HG03565 (cell line): ENCODE data around the gene MFSD6.
"Not testable (repeated sequence)": the region's sequence is repeated elsewhere in the genome, so short reads cannot be mapped to it uniquely, and the experiment has no call there.

ENCODE experiments used
- ATAC-seq: cut with Tn5 transposase; IDR thresholded peaks from one replicate; pipeline ENCODE4 v1.9.1; 2021; ENCODE audit warnings: mild to moderate bottlenecking, moderate library complexity; ENCODE audit not compliant: unreplicated experiment

The MFSD6 gene

DNA sequence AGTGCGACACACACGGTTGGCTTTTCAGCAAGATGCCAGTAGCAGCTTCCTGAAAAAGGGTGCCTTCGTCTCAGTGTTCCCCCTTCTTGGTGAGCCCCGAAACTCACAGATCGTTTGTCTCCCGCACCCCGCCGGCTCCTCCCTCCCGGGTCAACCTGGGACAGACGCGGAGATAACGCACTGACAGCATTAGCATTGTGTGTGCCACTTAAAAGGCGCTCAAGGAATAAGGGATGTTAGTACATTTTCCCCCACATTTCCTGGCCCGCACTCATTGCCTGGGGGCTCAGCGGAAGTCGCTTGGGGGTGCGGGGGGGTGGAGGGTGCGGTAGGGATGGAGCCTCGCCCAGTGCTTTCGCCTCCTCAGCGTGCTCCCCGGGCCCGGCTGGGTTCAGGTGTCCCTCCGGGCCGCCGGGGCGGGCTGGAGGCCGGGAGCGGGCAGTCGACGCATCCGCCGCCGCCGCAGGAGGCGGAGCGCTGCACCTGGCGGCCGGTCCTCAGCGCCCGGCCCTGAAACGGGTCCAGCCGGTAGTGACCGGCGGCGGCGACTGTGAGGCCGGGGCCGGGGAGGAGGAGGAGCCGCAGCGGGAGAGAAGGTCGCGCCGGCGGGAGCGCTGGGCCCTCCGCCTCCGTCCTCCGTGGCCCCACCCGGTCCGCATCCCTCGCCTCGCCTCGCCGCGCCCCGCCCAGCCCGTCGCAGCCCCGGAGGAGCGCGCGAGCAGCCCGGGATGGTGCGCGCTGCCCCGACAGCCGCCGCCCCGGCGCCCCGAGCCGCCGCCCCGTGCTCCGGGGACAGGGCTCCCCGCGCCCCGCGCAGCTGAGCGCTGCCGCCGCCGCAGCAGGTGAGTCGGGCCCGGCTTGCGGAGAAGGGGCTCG lies at the start of gene MFSD6:
Gene MFSD6 (plus strand): TSS at position 694 of the 876 bp plus-strand sequence. CDS start 27,675 bp downstream, outside the sequence.
- peak; percentile 45 for ATAC-seq

- ATAC-seq = not testable (repeated sequence)
These were observed 49.3 kb upstream of the MFSD6 start for GRCh38 chr2:190358655-190359448.

DNA sequence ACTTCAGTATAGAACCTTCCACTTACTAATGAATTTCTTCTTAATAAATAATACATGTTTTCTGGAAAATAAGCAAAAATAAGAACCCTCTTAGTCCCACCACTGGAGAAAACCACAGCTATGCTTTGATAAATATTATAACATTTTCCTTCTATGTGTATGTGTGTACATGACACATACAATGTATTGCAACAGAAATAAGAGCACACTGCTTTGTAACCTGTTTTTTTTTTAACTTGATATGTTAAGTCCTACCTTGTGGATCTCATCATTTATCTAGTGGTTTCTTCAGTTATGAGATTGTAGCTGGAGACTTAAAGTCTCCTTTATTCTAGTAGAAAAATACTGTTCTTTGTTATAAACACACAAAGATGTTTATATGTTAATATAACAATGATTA lies 47.6 kb upstream of the MFSD6 start:
- no peak for ATAC-seq

DNA sequence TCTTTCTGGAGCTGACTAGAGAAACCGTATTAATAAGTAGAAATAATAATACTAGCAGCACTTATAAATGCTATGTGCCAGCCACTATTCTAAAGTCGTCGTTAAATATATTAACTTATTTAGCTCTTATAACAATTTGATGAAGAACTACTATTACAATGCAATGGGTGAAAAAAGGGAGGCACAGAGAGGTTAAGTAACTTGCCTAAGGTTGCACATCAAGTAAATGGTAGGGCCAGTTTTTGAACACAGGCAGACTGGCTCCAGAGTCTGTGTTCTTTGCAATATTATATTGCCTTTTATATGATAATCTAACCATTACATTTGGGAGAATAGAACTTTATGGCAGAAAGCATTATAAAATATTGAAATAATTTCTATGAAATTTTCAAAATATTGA lies 47.2 kb upstream of the MFSD6 start:
- no peak for ATAC-seq

- ATAC-seq = no peak
These were observed 46.6 kb upstream of the MFSD6 start for GRCh38 chr2:190361572-190361971.

DNA sequence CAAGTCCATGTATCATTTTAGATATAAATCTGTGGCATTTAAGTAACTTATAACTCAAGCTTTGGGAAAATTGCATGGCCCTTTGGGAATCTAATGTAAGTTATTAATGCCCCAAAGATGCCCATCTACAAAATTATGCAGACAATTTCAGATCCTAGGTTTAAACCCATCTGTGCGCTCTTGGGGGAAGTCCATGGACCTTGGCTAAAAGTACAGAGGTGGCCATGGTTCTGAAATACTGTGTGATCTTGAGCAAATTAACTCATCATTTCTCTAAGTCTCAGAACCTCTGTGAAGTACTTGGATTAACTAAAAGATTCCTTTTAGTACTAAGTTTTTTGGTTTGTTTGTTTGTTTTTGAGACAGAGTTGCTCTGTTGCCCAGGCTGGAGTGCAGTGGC lies 45.3 kb upstream of the MFSD6 start:
- no peak for ATAC-seq

DNA sequence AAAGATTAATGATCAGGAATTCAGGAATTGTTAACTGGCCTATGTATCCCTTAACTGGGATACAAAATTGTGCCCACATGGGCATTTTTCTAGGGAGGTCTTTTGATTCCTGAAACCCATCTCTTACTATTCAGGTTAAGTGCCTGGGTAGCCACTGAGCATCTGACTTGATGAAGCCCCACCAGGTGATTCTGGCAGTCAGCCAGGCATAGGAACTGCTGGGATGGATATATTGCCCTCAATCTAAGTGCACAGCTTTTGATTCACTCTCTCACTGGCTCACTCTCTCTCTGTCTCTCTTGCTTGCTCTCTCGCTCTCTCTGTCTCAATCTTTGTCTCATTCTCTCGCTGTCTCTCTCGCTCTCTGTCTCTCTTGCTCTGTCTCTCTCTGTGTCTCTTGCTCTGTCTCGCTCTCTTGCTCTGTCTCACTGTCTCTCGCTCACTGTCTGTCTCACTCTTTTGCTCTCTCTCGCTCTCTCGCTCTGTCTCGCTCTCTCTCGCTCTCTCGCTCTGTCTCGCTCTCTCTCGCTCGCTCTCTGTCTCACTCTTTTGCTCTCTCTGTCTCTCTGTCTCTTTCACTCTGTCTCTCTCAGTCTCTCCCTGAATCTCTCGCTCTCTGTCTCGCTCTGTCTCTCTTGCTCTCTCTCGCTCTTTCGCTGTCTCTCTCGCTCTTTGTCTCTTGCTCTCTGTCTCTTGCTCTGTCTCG lies 42.5 kb upstream of the MFSD6 start:
- ATAC-seq = no peak

GRCh38 chr2:190366248-190366753 lies 41.9 kb upstream of the MFSD6 start:
- ATAC-seq = no peak

DNA sequence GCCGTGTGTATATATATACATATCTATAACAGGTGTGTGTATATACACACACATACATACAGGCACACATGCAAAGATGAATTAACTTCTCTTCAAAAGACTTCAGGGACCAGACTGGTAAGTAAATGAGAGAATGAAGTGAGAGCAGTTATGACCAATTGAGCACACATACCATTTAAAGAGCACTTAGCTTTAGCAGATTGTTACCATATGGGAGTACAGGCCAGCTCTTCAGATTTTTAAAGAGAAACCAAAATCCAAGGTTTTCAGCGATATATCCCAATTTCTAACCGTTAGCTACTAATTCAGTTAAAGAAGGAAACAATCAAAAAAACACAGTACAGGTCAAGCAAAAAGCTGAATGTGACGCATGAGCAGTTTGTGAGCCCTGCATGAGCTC lies 41.1 kb upstream of the MFSD6 start:
- ATAC-seq = no peak

DNA sequence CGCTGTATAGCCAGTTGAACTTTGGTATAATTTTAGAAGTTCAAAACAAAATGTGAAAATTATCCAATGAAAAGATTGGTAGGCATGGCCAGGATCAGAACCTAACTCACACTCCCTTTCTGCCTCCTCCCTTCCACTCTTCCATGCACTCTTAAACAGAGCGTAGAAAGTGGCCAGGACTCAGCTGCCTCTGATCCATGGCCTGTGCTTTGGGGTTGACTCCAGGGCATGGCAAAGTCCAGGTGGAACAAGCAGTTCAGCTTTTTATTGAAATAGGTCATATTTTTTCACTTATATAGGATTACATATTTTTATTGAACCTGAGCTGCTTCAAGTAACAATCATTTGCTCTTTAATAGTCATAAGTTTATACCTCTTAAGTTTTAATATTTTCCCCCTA lies 38.5 kb upstream of the MFSD6 start:
- ATAC-seq = no peak

DNA sequence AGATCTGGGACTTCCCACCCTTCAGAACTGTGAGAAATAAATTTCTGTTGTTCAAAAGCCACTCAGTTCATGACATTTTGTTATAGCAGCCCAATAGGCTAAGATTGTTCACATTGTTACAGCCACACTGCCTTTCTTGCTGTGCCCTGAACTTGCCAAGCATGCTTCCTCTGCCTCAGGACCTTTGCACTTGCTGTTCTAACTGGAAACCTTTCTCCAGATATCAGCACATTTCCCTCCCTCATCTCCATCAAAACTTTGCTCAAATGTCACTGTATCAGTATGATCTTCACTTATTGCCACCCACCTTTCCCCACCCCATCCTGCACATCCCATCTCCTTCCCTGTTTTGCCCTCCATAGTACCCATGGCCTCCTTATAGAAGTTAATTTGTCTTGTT lies 32.1 kb upstream of the MFSD6 start:
- ATAC-seq = no peak

DNA sequence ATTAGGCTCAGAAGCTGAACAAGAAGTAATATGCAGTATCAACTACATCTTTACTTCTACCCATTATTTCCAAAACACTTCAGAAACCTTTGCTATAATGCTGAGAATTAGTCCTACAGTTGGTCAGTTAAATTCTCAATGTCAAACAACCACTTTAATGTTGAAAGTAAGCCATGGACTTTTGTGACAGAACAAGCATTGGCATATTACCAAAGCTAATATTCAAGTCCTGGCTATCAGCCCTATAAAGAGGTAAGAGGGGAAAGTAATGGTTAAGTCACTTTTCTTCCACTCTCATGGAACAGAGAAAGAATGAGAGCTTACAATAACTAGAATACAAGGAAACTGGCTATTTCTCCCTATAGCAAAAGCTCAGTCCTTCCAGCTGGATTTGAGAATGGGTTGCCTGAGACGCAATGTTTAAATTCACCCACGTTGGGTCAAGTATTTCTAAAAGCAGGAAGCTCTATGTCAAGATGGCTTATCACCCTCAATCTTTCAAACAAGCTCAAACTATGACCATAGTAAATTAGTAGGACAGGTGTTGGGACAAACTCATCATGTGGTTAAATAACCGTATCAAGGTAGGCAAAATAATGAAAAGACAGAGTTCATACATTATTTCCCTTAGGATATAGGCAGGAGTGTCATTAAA lies 31.4 kb upstream of the MFSD6 start:
- ATAC-seq = no peak

DNA sequence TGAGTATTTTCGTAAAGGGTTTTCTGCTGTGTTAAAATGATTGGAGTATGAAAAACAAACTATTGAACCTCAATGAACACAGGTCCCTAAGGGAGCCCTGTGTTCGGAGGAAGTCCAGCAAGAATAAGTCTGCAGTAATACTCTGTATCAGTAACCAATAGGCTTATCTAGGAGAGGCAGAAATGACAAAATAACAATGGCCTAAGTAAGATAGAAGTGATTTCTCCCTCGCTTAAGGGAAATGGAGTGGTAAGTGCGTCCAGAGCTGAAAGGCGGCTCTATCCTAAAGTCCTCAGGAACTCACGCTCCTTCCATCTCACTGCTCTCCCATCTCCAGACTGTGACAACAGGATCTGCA lies 29.3 kb upstream of the MFSD6 start:
- no peak for ATAC-seq

- ATAC-seq = no peak
These were observed 28.7 kb upstream of the MFSD6 start for GRCh38 chr2:190379249-190379964.

DNA sequence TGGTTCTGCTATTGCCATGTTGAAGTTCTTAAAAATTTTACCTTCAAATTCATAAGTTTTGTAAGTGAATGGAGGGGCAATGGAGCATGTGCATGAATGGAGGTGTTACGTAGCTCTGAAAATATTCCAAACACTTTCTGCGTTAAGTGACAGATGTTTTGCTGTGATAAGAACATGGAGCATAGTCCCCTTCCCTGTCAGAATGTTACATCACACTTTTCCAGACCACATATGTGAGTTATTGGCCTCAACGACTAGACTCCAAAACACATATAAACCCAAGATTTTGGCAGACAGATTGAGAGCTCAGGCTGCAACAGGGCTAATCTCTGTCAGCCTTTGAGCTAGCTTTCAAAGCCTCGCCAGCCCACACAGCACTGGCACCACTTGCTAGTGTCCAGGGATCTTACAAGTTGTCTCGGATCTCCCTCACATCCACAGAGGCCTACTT lies 27.2 kb upstream of the MFSD6 start:
- no peak for ATAC-seq

DNA sequence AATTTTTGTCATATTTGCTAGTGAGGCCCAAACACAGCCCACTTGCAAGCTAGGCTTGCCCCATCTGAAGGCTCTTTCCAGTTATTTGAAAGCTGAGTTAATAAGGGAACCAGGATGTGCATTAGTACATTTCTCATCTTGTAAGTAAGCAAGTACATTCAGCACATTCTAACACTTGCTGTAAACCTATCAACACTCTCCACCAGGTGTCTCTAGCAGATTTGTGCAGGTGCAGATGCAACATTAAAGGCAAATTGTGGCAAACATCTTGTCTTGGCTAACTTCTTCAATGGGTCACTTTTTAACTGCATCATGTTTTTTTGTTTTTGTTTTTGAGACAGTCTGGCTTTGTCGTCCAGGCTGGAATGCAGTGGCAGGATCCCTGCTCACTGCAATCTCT lies 25.3 kb upstream of the MFSD6 start:
- ATAC-seq = peak; percentile 54

GRCh38 chr2:190387422-190387821 lies 20.7 kb upstream of the MFSD6 start:
- no peak for ATAC-seq

DNA sequence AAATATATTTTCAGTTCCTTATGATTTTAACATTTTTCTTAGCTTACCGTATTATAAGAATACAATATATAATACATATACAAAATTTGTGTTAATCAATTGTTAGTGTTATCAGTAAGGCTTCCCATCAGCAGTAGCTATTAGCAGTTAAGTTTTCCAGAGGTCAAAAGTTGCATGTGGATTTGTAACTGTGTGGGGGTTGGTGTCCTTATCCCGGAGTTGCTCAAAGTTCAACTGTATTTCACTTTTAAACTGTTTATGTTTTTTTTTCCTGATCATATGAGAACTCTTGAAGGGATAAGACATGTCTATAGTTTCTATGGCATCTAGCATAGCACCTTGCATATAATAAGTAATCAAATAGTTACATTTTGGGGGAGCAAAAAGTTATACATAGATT lies 11.9 kb upstream of the MFSD6 start:
- no peak for ATAC-seq

- no peak for ATAC-seq
These were observed 5.1 kb upstream of the MFSD6 start for GRCh38 chr2:190402986-190403603.

GRCh38 chr2:190404487-190404886 lies 3.7 kb upstream of the MFSD6 start:
- no peak for ATAC-seq
